DMS53 treated with DMSO at 0.1 percent for 48 hours (cell line): ENCODE data around the gene UBE2I.
"Not testable (repeated sequence)": the region's sequence is repeated elsewhere in the genome, so short reads cannot be mapped to it uniquely, and the experiment has no call there.

Experiments
- DNase-seq: peaks from one replicate; lab custom pipeline; 2025; ENCODE audit not compliant: unreplicated experiment; lab: John Stamatoyannopoulos, UW

The UBE2I gene

GRCh38 chr16:1308977-1309885 lies at the start of gene UBE2I:
UBE2I (plus strand) TSS chr16:1309636; CDS start chr16:1314031, 4,395 bp downstream.
- peak; percentile 71 for DNase-seq

DNA sequence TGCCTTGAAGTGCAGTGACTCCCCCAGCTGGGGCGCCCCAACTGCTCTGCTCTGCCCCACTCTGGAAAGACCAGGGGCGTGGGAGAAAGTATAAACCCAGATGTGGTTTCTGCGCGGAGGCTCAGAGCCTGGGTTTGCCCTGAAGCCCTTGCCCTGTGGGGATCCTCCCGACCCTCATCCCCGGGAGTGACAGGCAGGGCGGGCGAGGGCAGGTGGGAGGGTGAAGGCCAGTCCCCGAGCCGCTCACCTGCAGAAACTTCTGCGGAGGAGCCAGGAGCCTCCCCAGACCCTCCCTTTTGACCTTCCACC lies 49.7 kb upstream of the UBE2I start:
- DNase-seq = no peak

DNA sequence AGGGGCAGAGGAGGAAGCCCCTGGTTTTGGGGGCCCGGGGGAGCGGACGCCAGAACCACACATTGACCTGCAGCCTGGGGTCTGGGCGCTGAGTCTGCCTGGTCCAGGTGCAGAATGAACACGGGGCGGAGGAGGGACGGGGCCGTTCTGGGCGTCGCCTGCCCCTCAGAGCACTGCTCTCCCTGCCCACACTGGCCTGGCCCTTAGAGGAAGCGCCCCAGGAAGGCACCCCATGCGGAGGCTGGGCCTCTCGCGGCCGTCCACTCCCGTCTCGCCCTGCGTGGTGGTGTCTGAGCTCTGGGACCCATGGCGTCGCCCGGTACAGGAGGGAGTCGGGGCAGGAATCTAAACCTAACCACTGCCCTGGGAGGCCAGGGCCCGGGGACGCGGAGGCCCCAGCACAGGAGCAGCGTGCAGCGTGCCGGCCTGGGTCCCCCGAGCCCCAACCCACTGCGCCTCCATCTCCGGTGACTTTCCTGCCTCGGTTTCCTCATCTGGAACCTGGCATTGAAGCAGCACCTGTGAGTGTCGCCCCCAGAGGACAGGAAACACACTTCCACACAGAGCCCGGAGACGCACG lies 49.2 kb upstream of the UBE2I start:
- DNase-seq = no peak

- DNase-seq = peak; percentile 9
These were observed 48.1 kb upstream of the UBE2I start for GRCh38 chr16:1261131-1261892.

DNA sequence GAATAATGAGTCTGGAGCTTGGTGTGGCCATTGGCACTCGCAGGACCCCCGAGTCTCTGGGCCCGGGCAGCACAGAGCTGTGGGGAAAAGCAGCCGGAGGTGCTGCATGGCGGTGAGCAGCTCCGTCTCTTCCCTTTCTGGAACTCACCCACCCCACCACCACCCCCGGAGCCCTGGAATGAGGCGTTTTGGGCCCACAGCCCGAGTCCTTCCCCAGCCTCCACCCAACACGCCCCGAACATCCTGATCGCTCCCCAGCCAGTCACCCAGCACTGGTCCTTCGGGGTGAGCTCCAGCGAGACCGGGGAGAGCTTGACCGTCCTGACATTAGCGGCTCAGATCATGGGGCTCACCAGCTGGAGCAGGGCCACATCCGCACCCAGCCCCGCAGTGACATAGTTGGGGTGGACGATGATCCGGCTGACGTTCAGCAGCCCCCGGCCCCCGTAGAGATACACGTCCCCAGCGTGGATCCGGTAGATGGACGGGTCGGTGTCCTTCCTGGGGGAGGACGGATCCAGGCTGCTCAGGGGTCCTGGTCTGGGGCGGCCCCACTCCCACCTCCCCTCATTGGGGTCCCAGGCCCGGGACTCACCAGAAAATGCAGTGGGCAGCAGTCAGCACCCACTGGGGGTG lies 47.1 kb upstream of the UBE2I start:
- no peak for DNase-seq

DNA sequence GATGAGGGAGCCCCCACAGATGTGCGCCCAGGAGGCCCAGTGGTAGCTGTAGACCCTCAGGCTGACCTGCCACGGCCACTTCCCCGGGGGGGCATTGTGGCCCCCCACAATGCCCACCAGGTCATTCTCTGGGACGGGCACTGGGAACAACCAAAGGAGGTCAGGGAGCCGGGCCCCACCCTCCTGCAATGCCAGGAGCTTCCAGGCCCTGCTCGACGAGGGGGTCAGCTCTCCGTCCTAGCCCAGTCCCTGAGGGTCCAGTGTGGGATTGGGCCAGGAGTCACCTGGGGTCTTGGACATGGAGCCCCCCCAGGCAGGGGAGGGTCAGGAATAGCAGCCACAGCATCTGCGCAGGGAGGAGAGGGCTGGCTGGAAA lies 46.6 kb upstream of the UBE2I start:
- DNase-seq = no peak

DNA sequence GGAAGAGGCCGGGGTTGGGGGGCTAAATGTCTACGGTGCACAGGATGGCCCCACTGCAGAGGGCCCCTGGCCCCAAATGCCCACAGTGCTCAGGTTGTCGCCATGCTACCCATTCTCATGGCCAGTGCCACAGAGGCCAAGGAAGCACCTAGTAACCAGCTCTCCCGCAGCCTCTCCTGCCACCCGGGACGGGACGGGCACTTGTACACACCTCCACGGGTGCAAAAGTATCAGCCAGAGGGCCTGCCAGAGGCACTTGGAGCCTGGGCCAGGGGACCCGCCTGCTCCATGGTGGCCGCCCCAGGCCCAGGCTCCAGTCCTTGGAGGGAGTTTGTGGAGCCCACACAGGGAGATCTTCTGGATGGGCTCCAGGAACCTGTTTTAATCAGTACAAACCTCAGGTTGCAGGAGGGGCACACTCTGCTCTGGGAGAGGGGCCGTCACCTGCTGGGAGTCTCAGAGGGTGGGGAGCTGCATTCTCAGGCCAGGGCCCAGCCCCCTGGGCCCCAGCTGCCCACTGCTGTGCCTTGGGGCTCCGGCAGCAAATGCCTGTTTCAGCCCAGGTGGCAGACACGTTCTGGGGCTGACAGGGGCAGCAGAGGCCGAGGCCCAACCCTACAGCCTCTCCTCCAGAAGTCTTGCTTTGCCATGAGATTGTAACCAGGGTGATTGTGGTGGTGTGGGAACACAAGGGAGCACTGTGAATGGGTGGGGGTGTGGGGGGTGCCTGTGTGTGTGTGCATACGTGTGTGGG lies 45.7 kb upstream of the UBE2I start:
- no peak for DNase-seq

DNA sequence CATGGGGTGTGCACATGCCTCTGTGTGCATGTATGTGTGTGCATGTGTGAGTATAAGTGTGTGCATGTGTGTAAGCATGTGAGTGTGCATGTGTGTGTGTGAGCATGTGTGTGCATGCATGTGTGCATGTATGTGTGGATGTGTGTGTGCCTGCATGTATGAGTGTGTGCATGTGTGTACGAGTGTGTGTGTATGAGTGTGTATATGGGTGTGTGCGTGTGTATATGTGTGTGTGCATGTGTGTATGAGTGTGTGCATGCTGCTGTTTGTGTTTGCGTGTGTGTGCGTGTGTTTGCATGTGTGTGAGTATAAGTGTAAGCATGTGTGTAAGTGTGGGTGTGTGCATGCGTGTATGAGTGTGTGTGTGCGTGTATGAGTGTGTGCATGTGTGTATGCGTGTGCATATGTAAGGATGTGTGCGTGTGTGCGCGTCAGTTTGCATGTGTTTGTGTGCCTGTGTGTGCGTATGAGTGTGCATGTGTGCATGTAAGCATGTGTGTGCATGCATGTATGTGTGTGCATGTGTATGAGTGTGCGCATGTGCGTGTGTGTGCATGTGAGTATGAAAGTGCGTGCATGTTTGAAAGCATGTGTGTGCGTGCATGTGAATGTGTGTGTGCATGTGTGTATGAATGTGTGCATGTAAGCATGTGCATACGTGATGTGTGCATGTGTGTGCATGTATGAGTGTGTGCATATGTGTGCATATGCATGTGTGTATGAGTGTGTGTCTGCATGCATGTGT lies 44.9 kb upstream of the UBE2I start:
- DNase-seq = no peak

- no peak for DNase-seq
These were observed 44.3 kb upstream of the UBE2I start for GRCh38 chr16:1265090-1265630.

DNA sequence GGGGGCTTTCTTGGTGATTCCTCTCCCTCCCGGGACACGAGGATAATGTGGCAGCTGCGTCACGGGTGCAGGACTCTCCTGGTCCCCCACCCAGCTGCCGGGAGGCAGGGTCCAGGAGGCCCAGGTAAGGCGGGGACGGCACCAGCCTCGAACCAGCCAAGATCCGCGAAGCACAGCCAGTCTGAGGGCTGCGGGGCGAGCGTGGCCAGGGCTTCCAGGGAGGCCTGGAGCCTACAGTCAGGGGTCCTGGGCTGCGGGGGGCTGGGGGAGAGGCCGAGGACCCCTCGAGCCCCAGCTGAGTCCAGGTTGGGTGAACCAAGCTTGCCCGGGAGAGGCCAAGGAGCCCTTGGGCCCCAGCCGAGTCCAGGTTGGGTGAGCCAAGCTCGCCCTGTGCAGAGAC lies 43.6 kb upstream of the UBE2I start:
- DNase-seq = no peak

DNA sequence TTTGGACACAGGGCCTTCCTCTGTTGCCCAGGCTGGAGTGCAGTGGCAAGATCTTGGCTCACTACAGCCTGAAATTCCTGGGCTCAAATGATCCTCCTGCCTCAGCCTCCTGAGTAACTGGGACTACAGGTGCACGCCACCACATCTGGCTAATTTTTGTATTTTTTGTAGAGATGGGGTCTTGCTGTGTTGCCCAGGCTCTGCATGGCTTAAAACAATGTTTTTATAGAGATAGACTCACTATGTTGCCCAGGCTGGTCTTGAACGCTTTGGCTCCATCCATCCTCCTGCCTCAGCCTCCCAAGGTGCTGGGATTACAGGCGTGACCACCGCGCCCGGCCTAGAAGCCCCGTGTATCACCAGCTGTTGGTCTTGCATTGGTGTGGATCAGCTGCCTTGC lies 40.0 kb upstream of the UBE2I start:
- not testable (repeated sequence) for DNase-seq

DNA sequence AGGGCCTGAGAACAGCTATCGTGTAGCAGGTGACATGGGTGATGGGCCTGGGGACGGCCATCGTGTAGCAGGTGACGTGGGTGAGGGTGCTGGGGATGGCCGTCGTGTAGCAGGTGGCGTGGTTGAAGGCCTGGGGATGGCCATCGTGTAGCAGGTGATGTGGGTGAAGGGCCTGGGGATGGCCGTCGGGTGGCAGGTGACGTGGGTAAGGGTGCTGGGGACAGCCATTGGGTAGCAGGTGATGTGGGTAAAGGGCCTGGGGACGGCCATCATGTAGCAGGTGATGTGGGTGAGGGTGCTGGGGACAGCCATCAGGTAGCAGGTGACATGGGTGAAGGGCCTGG lies 38.1 kb upstream of the UBE2I start:
- DNase-seq = peak; percentile 76

GRCh38 chr16:1271724-1272413 lies 37.6 kb upstream of the UBE2I start:
- peak; percentile 59 for DNase-seq

- DNase-seq = no peak
These were observed 36.8 kb upstream of the UBE2I start for GRCh38 chr16:1272453-1273198.

GRCh38 chr16:1273816-1274215 lies 35.6 kb upstream of the UBE2I start:
- no peak for DNase-seq

GRCh38 chr16:1274767-1275166 lies 34.7 kb upstream of the UBE2I start:
- no peak for DNase-seq

DNA sequence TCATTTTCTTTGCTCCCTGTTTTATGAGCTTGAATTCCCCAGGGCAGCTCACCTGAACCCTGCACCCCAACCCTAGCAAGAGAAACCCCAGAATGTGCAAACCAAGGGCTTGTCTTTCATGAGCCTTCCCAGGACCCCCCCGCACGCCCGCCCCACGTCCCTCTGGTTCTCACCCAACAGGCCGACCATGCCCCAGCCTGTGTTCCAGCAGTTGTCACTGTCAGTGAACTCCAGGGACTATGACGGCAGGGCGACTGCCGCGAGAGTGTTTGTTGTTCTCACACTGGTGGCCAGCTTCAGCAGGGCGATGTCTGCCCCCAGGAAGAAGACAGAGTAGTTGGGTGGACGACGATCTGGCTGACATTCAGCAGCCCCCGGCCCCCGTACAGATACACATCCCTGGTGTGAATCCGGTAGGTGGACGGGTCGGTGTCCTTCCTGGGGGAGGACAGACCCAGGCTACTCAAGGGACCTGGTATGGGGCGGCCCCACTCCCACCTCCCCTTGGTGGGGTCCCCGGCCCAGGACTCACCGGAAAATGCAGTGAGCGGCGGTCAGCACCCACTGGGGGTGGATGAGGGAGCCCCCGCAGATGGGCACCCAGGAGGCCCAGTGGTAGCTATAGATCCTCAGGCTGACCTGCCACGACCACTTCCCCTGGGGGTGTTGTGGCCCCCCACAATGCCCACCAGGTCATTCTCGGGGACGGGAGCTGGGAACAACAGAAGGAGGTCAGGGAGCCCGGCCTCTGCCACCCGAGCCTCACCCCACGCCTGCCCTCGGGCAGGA lies 33.5 kb upstream of the UBE2I start:
- DNase-seq = no peak

GRCh38 chr16:1276580-1276878 lies 32.9 kb upstream of the UBE2I start:
- no peak for DNase-seq
